ENCODE data around the gene DMC1.

DMC1 gene

DNA sequence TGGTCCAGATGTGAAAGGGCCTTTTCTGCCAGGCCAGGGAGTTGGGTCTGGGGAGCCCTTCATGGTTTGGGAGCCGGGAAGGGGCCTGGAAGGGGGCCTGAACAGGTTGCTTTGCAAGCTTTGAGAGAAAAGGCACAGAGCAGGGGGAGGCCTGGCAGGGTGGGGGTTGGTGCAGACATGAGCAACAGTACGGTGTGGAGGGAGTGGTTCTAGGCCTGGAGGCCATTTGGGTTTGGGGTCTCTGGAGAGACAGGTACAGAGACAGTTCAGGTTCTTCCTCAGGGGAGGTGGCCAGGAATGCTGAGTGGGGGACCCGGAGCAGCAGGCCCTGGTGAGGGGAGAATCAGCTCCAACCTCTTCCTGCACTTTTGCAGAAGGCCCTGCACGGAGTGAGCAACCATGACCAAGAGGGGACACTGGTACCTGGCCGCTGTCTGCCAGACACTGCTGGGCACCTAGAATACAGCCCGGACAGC is 100.6 kb downstream of the DMC1 start:
- DNase-seq (ENCODE audit: low read depth in 2 of 2) = no peak
